Tibial nerve (tissue), 4 donors: ENCODE measurements around the gene SLC35B2. TPM values are rescaled to one million over a fixed set of nuclear protein-coding genes. Genes with fewer than 3 reads are reported as not detected.

Source experiments
- DNase-seq, 2 donors: peaks; one replicate each; pipeline ENCODE4 v3.0.0-alpha.2; 2019; ENCODE audit warnings: low spot score in 2 of 2
- H3K27ac ChIP-seq, 4 donors: fragments of 200-600 bp; sonication (generic) in 3 of 4; one replicate each; pipeline ENCODE4 v1.5.1; 2017 to 2019; ENCODE audit warnings: mild to moderate bottlenecking in 1 of 4
- H3K27me3 ChIP-seq, 2 donors: fragments of 200-600 bp; sonication (generic) in 1 of 2; one replicate each; pipeline versions ENCODE4 v1.5.1 to v1.6.0; 2017 to 2019
- H3K36me3 ChIP-seq, 3 donors: fragments of 200-600 bp; sonication (generic); one replicate each; pipeline ENCODE4 v1.5.1; 2018 to 2019
- H3K4me1 ChIP-seq, 4 donors: fragments of 200-600 bp; sonication (generic) in 3 of 4; one replicate each; pipeline ENCODE4 v1.5.1; 2017 to 2019
- H3K4me3 ChIP-seq, 4 donors: fragments of 200-600 bp; sonication (generic) in 3 of 4; one replicate each; pipeline ENCODE4 v1.5.1; 2017 to 2019; ENCODE audit warnings: mild to moderate bottlenecking in 1 of 4, moderate library complexity in 1 of 4
- H3K9me3 ChIP-seq, 4 donors: fragments of 200-600 bp; sonication (generic) in 3 of 4; one replicate each; pipeline ENCODE4 v1.5.1; 2017 to 2019
- CTCF ChIP-seq, 5 experiments: fragments of 200-600 bp in 3 of 5; fragments of 450-650 bp in 2 of 5; sonication (generic) in 3 of 5; IDR thresholded peaks; one replicate each; pipeline ENCODE4 v1.5.1; 2016 to 2019; ENCODE audit warnings: antibody characterized with exemption in 5 of 5, mild to moderate bottlenecking in 3 of 5, moderate library complexity in 2 of 5
- EP300 ChIP-seq, 2 donors: sonication (generic); formaldehyde crosslinking; IDR thresholded peaks; one replicate each; pipeline ENCODE4 v1.6.1; 2017; ENCODE audit warnings: antibody characterized with exemption in 2 of 2, mild to moderate bottlenecking in 1 of 2
- POLR2A ChIP-seq, 2 donors: fragments of 450-650 bp; IDR thresholded peaks; one replicate each; pipeline ENCODE4 v1.6.1; 2017; ENCODE audit warnings: antibody characterized with exemption in 2 of 2, mild to moderate bottlenecking in 2 of 2, moderate library complexity in 2 of 2
- WGBS, 2 donors: methylation state at CpG; one replicate each; pipeline ENCODE4 v1.1.5; 2018; 5-methylcytosine and 5-hydroxymethylcytosine counted together
- total RNA-seq, 4 donors: library from RNA; depleted of rRNA; stranded (reverse); fragments of >200 nt; gene quantifications; one replicate each; pipeline ENCODE4 v1.1.0, GENCODE V29; 2016

SLC35B2 gene
- total RNA-seq, 4 donors from 2014 or later, result 28.0 to 34.1 (median 33.1) TPM

GRCh38 chr6:44257753-44258324 is 511 bp upstream of the SLC35B2 start:
- Histone ChIP-seq H3K27ac (peak overlapping the region; percentile 88 to 99 (median 93)), H3K4me3 (peak overlapping the region; percentile 62 to 98 (median 82)), H3K27me3 (no peaks in the 10 kb centered on the region), H3K9me3 (no peaks in the 10 kb centered on the region), H3K4me1 (peaks cover 0 to 64% (median 25%) of the 10 kb centered on the region in 4 donors), H3K36me3 (peaks cover 0 to 51% (median 12%) of the 10 kb centered on the region in 3 donors)
- DNase-seq, result no peak
- TF ChIP-seq POLR2A (IDR thresholded peaks at IDR 0.05) (no peak), CTCF (IDR thresholded peaks at IDR 0.05) (peak in 1 of 5 experiments; percentile 37)
- WGBS, 2 donors, result 14 to 22% methylated on average over 15 of the region's 15 CpGs

GRCh38 chr6:44256775-44257024 is 628 bp downstream of the SLC35B2 start:
- Histone ChIP-seq H3K4me3 (peak overlapping the region; percentile 62 to 98 (median 82)), H3K27ac (peak overlapping the region; percentile 88 to 99 (median 93)), H3K27me3 (no peaks in the 10 kb centered on the region), H3K4me1 (peaks cover 0 to 58% (median 15%) of the 10 kb centered on the region in 4 donors), H3K36me3 (peaks cover 0 to 62% (median 24%) of the 10 kb centered on the region in 3 donors), H3K9me3 (no peaks in the 10 kb centered on the region)
- TF ChIP-seq EP300 (IDR thresholded peaks at IDR 0.05), result no peak
- TF ChIP-seq POLR2A (IDR thresholded peaks at IDR 0.05), result no peak
- TF ChIP-seq CTCF (IDR thresholded peaks at IDR 0.05), result no peak
- DNase-seq, result no peak
- 1 to 2% methylated on average over 6 to 11 of the region's 12 CpGs for WGBS, 2 donors

- Histone ChIP-seq H3K27ac (peak overlapping the region; percentile 88 to 99 (median 93)), H3K27me3 (no peaks in the 10 kb centered on the region), H3K9me3 (no peaks in the 10 kb centered on the region), H3K4me1 (peaks cover 0 to 55% (median 15%) of the 10 kb centered on the region in 4 donors), H3K36me3 (peaks cover 3 to 68% (median 27%) of the 10 kb centered on the region in 3 donors), H3K4me3 (peak overlapping the region; percentile 62 to 98 (median 82))
- WGBS, 2 donors, result 13 to 18% methylated on average over 15 of the region's 15 CpGs
- no peak for DNase-seq
- TF ChIP-seq CTCF (IDR thresholded peaks at IDR 0.05) (no peak), EP300 (IDR thresholded peaks at IDR 0.05) (no peak), POLR2A (IDR thresholded peaks at IDR 0.05) (no peak)
Measured at GRCh38 chr6:44255871-44256774, 1.2 kb downstream of the SLC35B2 start.

GRCh38 chr6:44255105-44255808 is 2.1 kb downstream of the SLC35B2 start:
- peak overlapping the region in 3 of 4 donors; percentile 90 to 99 (median 96) for H3K27ac ChIP-seq
- H3K36me3 ChIP-seq, result peaks cover 6 to 75% (median 27%) of the 10 kb centered on the region in 3 donors
- H3K4me1 ChIP-seq, result peaks cover 0 to 64% (median 15%) of the 10 kb centered on the region in 4 donors
- H3K27me3 ChIP-seq, result no peaks in the 10 kb centered on the region
- no peaks in the 10 kb centered on the region for H3K9me3 ChIP-seq
- TF ChIP-seq POLR2A (IDR thresholded peaks at IDR 0.05) (no peak), EP300 (IDR thresholded peaks at IDR 0.05) (no peak), CTCF (IDR thresholded peaks at IDR 0.05) (no peak)
- WGBS, 2 donors, result 66 to 75% methylated on average over 14 to 16 of the region's 16 CpGs
- DNase-seq, result no peak
- H3K4me3 ChIP-seq, result no peak overlapping the region
